Endometrium (tissue), 2 donors: ENCODE measurements around the gene NKPD1.
"Not testable (repeated sequence)": the region's sequence is repeated elsewhere in the genome, so short reads cannot be mapped to it uniquely, and the experiment has no call there.

Experiments used
- FAIRE-seq: peaks from 2 replicates; lab custom pipeline; 2012; peaks lifted over from hg19 to GRCh38; lab: Jason Lieb, UNC
- donor health status: control.
- donor health status: control.

Gene NKPD1

DNA sequence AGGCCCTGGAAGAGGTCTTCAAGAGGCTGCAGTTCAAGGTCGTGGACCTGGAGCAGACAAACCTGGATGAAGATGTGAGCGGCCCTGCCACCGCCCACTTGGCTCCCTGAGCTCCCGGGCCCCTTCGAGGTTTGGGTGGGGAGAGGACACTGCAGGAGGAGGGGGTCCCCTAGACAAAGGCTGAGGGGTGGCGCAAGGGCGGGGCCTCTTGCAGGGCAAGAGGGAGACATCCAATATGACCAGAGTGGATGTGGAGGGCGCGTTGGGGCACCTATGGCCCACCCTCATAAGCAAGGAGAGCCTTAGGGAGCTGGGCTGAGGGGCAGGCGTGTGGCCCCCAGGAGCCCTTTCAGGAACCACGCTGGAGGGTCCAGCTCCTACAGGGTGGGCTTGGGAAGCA lies 20.2 kb downstream of the NKPD1 start:
- no peak for FAIRE-seq

DNA sequence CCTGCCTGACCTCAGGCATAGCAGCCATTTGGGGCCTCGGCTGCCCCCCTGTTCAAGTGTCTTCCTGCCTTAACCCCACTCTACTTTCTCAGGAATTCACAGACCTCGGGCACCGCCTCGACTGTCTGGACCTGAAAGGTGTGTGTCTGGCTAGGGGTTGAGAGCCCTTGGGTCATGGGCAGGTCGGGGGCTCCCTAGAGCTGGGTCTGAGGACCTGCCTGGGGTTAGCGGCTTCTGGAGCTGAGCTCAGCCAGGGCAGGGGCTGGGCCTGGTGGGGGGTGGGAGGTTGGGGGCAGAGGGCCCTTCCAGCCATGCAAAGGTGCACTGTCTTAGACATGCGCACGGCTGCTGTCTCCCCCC lies 20.7 kb downstream of the NKPD1 start:
- no peak for FAIRE-seq

DNA sequence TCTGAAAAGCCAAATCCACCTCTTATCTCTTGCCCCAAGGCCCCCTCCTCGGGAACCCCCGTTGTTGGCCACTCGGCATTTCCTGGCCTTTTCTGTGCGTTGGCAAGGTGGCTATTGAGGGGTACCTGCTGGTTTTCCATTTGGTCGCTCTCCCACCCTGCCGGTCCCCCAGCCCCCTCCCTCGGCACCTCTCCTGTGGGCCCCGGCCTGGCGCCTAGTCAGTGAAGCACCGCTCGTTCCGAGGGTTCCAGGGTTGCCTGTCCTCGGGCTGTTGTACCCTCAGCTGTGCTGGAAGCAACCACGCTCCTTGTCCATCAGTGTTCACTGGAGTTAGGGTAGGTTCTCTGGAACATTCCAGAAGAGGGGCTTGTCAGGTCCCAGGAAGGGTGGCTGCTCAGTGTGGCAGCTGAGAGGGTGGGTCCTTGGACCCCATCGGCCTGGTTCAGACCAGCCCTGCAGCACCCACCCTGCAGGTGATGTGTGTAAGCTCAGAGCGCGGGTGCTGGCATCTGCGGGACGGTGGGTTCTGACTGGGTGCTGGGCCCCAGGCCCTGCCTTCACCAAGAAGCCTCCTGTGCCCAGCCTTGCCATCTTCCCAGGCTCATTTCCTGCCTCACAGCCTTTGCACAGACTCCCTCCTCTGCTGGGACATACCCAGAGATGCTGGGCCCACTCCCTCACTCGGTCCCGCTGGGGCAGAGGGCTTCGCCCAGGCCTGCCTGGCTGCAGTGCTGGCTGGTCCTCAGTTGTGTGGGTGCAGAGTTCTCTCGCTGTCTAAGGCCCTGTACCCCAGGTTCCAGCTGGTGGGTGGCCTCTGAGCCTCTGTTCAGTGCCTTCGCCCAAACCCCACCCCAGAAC lies 21.3 kb downstream of the NKPD1 start:
- no peak for FAIRE-seq

DNA sequence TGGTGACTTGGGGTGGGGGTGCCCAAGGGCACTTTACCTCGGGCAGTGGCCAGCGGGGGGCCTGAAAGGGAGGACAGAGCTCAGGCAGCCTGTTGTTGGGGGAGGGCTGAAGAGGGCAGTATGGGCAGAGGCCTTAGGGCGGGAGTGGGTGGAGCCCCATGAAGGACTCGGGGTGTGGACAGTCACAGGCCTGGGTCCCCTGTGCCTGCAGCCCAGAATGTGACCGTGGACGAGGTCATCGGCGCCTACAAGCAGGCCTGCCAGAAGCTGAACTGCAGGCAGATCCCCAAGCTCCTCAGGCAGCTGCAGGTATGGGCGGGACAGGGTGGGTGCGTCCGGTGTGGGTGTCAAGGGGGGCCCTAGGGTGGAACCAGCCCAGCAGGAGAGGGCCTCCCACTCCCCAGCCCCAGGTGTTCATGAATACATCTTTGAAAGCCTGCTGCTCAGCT lies 22.5 kb downstream of the NKPD1 start:
- no peak for FAIRE-seq

DNA sequence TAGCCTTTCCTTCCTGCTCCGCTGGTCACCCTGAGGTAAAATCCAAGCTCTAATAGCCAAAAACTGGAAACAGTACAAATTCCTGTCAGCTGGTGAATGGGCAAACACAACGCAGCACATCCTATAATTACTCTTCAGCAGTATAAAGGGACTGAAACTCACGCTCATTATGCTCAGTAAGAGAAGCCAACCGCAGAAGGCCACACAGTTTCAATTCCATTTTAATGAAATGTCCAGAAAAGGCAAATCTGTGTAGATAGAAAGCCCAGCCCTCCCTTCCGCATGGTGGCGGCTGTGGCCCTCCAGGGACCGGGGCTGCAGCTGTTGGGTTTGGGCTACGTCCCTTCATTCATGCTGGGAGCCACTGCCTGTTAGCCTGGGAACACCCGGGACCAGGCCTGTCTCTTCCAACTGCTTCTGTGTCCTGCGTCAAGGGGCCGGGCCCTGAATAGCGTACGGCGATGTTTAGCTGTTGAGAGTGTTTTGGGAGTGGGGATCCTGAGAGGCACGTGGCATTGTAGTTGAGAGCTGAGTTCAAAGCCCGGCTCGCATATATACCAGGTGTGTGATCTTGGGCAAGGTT lies 23.5 kb downstream of the NKPD1 start:
- no peak for FAIRE-seq

DNA sequence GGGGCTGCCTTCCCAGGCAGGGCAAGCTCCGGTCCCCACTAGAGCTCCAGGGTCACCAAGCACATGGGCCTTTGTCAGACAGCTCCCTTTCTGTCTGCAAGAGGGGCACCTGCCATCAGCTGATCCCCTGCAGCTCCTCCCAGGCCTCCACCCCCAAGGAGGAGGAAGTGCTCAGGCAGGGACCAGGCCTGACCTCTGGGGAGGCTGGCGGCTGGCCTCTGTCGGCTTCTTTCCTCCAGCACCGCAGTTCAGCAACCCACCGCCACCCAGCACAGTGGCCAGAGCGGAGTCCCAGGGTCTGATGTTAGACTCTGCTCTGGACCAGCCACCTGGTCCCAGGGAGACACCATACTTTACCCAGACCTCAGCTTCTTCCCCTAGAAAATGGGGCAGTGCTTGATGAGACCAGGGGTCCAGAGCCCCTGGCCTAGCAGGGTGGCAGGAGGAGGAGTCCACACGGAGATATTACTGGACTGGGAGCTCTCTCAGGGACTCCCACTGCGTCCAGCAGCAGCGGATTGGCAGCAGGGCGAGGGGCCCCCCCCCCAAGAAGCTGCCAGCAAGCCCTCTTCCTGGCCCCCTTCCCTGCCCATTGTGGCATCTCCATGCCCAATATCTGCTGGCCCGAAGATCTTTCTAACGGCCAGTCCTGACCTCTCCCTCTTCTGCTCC lies 24.1 kb downstream of the NKPD1 start:
- no peak for FAIRE-seq

DNA sequence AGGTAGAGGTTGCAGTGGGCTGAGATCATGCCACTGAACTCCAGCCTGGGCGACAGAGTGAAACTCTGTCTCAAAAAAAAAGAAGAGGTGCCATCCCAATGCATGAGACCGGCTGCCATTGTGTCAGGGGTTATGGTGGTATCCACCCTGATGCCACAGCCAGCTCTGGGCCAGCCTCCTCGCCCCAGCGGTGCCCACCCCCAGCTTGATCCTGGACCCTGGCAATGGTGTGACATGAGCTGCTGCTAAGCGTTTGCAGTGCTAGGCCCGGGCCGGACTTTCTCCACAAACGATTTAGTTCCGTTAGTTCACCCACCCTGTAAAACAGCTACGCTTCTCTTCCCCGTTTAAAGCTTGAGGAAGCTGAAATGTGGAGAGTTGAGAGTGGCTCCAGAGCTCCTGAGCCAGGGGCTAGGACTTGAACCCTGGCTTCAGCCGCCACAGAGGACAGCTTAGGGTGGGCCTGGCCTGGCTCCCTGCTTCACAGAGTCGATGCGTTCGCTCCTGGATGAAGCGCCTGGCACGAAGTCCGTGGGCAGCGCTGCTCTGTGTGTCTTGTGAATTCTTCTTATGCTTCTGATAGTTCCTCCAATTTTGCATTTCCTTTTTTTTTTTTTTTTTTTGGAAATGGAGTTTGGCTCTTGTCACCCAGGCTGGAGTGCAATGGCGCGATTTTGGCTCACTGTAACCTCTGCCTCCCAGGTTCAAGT lies 25.5 kb downstream of the NKPD1 start:
- no peak for FAIRE-seq

DNA sequence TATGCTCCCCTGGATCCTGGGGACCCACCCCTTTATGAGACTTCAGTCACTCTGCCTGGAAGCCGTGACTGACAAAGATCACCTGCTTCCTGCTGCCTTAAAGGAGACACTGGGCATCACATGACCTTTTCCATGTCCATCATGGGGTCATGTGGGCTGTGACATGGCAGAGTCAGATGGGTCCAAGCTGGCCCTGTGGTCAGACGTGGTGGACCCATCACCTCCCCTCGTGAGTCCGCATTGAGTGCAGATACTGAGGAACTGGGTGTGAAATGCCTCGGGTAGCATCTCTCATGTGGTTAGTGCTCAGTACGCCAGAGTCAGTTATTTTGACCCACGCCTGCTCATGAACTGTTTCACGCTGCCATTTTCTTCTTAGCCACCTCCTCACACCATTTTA lies 27.1 kb downstream of the NKPD1 start:
- no peak for FAIRE-seq

DNA sequence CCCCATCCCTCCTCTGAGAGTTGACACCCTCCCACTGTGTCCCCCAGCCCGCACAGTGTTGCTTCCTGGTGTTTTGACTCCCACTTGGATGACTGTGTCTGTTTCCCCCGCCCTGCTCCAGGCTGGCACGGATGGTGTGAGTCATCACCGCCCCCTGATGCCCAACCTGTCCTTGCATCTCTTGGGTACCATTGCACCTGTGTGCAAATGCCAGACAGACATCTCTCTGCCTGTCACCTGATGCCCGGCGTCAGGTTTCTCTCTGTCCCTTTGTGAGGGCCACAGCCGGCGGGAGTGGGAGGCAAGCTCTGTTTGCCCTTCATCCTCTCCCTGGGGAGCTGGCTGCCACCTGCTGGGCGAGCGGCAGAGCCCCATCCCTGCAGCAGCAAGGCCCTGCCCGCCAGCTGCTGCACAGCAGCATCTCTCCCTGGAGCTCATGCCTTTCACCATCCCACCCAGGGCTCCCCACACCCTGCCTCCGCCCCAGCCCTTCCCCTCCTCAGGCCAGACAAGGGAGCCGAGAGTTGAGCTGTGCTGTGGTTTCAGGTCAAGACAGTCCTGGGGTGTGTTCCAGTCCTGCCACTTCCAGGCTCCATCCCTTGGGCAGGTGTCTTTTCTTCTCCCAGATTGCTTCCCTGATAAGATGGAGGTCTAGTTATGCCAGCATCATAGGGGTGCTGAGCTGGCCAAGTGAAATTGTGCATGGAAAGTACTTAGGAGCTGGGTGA lies 29.7 kb downstream of the NKPD1 start:
- FAIRE-seq, result no peak

DNA sequence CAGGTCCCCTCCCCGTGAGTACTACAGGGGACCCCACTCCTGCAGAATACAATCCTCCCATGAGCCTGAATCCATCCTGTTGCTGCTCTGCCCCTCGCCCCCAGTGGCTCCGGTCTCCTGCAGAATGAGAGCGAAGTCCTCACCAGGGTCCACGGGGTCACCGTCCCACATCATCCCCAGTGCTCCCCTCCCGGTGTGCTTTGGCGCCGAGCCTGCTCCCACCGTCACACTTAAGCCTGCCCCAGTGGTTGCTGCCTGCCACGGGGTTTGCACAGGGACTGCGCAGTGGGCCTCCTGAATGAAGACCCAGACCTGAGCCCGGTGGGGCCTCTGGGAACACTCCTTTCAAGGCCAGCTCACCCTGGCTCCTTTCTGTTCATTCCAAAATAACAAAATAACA lies 30.5 kb downstream of the NKPD1 start:
- FAIRE-seq, result no peak

DNA sequence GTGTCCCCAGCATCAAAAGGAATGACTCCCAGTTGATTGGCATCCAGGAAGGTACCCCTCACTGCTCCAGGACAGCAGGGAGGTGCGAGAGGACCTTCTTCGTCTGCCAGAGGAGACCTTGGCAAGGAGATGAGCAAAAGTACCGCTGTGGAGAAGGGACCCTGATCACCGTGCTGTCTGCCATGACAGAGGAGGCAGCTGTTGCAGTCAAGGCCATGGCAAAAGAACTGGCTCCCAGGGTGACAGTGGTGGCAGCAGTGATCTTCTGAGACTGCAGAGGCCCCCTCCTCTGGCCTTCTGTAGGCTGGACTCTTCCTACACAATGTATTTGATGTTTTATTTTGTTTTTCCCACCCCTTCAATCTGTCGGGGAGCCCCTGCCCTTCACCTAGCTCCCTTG lies 32.0 kb downstream of the NKPD1 start:
- FAIRE-seq, result no peak

DNA sequence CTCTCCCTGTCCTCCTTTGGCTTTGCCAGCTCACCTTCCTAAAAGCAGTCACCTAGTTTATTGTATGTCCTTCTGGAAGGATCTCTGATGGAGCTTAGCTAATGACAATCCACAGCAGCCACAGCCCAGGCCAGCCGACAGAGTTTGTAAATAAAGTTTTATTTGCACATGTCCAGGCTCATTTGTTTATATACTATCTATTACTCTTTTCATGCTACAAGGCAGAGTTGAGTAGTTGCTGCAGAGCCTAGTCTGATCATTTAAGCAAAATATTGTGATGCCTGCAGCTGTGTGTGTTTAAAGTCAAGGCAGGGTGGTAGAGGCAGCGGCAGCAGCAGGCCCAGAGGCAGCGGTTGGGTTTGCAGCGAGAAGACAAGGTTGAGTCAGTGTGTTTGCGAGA lies 32.6 kb downstream of the NKPD1 start:
- no peak for FAIRE-seq

DNA sequence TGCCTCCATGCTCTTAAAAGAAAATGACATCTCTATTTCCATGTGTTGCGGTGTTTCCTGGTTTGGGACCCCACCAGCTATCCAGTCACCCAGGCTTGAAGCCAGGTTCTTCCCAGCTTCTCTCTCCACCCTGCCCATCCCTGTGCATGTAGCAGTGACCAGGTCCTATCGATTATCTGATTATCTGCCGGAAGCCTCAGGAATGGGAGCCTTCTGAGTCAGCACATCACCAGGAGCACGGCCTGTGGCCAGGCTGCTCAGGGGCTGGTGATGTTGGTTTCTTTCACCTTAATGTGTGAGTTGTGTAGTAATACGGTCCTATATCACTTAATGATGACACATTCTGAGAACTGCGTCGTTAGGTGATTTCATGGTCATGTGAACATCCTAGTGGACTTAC lies 34.1 kb downstream of the NKPD1 start:
- no peak for FAIRE-seq

DNA sequence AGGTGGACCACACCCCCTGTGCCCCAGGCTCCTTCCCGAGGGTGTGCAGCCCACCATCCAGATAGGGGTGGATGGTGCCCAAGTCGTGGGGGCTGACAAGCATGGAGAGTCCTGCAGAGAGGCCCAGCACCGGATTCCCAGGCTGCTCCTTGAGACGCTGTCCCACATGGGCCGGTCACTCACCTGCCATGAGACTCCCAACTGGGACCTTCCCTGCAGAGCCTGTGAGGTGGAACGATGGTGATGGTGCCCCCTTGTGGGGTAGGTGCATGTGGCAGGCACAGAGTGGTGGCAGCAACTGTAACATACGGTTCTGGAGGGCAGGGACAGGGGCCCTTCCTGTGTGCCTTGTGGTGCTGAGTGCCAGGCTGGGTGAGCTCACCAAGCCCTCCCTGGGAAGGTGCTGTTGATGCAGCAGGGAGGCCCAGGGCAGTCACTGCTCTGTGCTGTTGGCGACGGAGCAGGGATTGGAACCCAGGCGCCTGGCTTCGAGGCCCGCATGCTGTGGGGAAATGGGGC lies 34.7 kb downstream of the NKPD1 start:
- FAIRE-seq, result no peak

DNA sequence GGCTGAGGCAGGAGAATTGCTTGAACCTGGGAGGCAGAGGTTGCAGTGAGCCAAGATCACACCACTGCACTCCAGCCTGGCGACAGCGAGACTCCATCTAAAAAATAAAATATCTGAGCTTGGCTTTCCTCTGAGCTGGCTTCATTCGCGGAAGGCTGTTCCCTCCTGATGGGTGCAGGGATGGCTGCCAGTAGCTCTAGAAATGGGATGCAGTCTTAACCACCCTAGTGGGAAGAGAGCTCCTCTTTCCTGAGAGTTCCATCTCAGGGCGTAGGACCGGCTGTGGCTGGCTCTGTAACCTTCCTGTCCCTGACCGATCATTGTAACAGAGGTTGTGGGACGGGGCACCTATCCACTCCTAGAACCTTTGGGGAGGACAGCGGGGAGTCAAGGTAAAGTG lies 35.4 kb downstream of the NKPD1 start:
- FAIRE-seq, result no peak

DNA sequence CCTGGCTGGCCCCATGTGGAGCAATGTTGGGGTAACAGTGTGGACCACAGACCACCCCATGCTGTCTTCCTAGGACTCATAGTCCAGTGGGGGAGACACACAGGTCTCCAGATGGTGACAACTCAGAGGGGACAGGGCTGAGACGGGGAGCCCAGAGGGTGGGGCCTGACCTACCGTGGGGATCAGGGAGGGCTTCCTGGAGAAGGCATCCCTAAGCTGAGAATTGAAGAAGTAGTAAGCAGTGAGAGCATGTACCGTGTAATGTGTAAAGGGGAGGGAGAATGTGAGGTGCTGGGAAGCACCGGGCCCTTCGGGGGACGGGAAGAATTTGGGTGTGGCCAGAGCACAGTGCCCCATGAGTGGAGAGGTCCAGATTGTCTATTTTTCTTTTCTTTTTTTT lies 36.8 kb downstream of the NKPD1 start:
- no peak for FAIRE-seq

DNA sequence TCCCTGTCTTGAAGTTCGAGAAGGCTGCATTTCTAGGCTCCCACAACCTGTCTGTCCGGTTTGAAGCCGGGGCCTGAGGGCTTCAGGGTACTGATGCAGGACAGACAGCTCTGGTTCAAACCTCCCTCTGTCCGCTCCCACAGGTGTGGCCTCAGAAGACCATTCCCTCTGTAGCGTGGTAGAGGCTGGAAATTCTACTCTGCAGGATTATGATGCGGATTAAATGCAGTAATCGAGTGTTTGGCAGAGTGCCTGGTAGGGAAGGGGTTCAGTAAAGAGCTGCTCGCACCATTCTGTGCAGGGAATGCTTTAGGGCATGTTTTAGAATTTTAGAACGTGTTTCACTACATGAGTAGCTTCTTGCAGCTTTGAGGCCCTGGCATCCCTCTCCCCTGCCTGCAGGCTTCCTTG lies 37.3 kb downstream of the NKPD1 start:
- no peak for FAIRE-seq

DNA sequence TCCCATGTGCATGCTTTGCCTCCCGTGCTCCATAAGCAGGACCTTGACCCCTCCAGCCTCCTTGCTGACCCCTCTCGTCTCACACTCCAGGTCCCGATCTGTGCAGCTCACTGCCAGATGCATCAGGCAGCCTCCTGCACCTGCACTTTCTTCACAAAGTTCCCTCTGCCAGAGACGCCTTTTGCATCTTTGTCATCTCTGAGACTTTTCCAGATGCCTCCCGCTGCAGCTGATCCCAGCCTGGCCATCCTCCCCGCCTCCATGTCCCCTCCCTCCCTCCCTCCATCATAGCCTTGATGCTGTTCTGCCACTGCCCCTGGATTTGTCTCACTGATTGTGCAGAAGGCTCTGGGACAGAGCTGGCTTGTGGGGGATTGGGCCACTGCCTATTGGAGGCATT lies 38.0 kb downstream of the NKPD1 start:
- no peak for FAIRE-seq

DNA sequence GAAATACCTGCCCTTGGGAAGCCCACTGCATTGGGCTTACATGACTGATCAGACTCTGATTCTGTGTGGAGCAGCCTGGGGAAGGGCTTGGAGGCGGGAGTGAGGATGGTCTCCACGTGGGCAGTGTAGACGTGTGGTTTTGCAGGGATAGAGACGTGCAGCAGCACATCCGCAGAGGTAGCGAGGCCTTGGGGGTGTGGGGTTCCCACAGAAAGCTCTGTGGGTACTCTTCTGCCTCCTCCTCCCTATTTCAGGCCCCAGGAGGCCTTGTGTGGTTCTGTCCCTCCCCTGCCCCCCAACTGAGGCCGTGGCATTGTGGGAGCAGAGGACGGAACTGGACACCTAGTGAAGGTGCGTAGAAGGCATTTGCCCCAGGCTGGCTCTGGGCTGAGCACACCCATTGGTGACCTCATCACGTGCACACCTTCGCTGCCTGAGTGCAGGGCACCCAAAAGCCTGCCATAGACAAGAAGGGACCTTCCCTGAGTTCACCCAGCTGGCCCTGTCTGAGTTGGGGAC lies 38.9 kb downstream of the NKPD1 start:
- no peak for FAIRE-seq

DNA sequence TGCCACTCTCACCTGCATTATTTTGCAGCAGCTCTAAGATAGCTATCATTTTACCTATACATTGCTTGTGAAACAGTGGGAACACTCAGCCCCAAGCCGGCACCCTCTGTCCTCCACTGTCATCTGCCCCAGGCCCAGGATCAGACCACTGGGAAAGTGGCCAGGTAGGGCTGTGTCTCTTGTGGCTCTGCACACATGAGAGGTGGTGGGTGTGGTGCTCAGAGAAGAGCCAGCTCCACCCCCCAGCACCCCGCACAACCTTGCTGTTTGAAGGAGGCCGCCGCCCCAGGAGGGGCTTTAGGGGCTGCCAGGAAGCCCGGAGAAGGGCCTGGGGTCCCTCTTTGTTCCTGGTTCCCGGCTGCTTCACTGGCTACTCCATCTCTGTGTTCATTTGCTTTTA lies 41.2 kb downstream of the NKPD1 start:
- FAIRE-seq, result no peak

DNA sequence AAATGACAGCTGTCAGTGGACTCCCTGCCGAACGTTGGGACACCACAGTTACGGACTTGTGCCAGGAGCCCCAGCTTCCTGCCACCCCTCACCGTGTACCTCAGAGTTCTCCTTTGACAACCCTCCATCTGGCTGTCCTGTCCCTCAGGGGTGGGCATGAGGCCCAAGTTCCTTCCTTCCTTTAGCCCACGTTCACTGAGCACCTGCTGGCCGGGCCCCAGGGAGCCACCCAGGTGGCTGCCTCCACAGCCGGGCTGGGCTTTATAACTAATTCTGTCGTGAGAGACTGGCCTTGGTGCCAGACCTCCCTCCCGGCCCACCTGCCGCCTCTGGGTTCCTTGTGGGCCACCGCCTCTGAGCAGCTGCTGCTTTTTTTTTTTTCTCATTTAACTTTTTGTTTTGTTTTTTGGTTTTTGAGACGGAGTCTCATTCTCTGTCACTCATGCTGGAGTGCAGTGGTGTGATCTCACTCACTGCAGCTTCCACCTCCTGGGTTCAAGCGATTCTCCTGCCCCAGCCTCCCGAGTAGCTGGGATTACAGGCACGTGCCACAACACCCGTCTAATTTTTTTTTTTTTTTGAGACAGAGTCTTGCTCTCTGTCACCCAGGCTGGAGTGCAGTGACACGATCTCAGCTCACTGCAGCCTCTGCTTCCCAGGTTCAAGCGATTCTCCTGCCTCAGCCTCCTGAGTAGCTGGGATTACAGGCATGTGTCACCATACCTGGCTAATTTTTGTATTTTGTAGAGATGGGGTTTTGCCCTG lies 42.0 kb downstream of the NKPD1 start:
- FAIRE-seq, result not testable (repeated sequence)
